ENCODE results near the gene OXCT1.
"Not testable (repeated sequence)": the region's sequence is repeated elsewhere in the genome, so short reads cannot be mapped to it uniquely, and the experiment has no call there.

Gene OXCT1

GRCh38 chr5:41869151-41869723, 988 bp downstream of the OXCT1 start:
- H3K9ac ChIP-seq (ENCODE audit: low read length): peak overlapping the region; percentile 77

GRCh38 chr5:41863871-41864486, 6.2 kb downstream of the OXCT1 start:
- H3K27me3 ChIP-seq (ENCODE audit: control insufficient read depth, insufficient read depth, low read length): no peaks in the 10 kb centered on the region
- no peaks in the 10 kb centered on the region for H3K9me3 ChIP-seq (ENCODE audit: control insufficient read depth, low read length)
- no peaks in the 10 kb centered on the region for H3K4me1 ChIP-seq (ENCODE audit: control insufficient read depth, insufficient read depth, low read length)
- no peaks in the 10 kb centered on the region for H3K36me3 ChIP-seq (ENCODE audit: control insufficient read depth, insufficient read depth, low read length)
- H3K9ac ChIP-seq (ENCODE audit: low read length): no peak overlapping the region
- H3K4me3 ChIP-seq (ENCODE audit: low read length): no peak overlapping the region

More at GRCh38 chr5:41869151-41869723, 988 bp downstream of the OXCT1 start:
- no peaks in the 10 kb centered on the region for H3K9me3 ChIP-seq (ENCODE audit: control insufficient read depth, low read length)
- no peaks in the 10 kb centered on the region for H3K36me3 ChIP-seq (ENCODE audit: control insufficient read depth, insufficient read depth, low read length)
- H3K4me1 ChIP-seq (ENCODE audit: control insufficient read depth, insufficient read depth, low read length): peaks cover 5% of the 10 kb centered on the region
- H3K27me3 ChIP-seq (ENCODE audit: control insufficient read depth, insufficient read depth, low read length): no peaks in the 10 kb centered on the region
- H3K4me3 ChIP-seq (ENCODE audit: low read length): peak overlapping the region; percentile 72

GRCh38 chr5:41858890-41859289, 11.3 kb downstream of the OXCT1 start:
- no peaks in the 10 kb centered on the region for H3K4me1 ChIP-seq (ENCODE audit: control insufficient read depth, insufficient read depth, low read length)
- H3K36me3 ChIP-seq (ENCODE audit: control insufficient read depth, insufficient read depth, low read length): no peaks in the 10 kb centered on the region
- H3K9me3 ChIP-seq (ENCODE audit: control insufficient read depth, low read length): no peaks in the 10 kb centered on the region
- no peak overlapping the region for H3K9ac ChIP-seq (ENCODE audit: low read length)
- H3K4me3 ChIP-seq (ENCODE audit: low read length): no peak overlapping the region
- no peaks in the 10 kb centered on the region for H3K27me3 ChIP-seq (ENCODE audit: control insufficient read depth, insufficient read depth, low read length)

- Histone ChIP-seq H3K36me3 (ENCODE audit: control insufficient read depth, insufficient read depth, low read length) (no peaks in the 10 kb centered on the region), H3K27me3 (ENCODE audit: control insufficient read depth, insufficient read depth, low read length) (no peaks in the 10 kb centered on the region), H3K4me1 (ENCODE audit: control insufficient read depth, insufficient read depth, low read length) (no peaks in the 10 kb centered on the region), H3K9me3 (ENCODE audit: control insufficient read depth, low read length) (no peaks in the 10 kb centered on the region), H3K9ac (ENCODE audit: low read length) (no peak overlapping the region), H3K4me3 (ENCODE audit: low read length) (no peak overlapping the region)
Measured at GRCh38 chr5:41857989-41858388, 12.2 kb downstream of the OXCT1 start.

- Histone ChIP-seq H3K9ac (ENCODE audit: low read length) (no peak overlapping the region), H3K4me3 (ENCODE audit: low read length) (no peak overlapping the region), H3K36me3 (ENCODE audit: control insufficient read depth, insufficient read depth, low read length) (no peaks in the 10 kb centered on the region), H3K9me3 (ENCODE audit: control insufficient read depth, low read length) (no peaks in the 10 kb centered on the region), H3K4me1 (ENCODE audit: control insufficient read depth, insufficient read depth, low read length) (no peaks in the 10 kb centered on the region), H3K27me3 (ENCODE audit: control insufficient read depth, insufficient read depth, low read length) (no peaks in the 10 kb centered on the region)
Measured at GRCh38 chr5:41856644-41857491, 13.4 kb downstream of the OXCT1 start.

- Histone ChIP-seq H3K4me1 (ENCODE audit: control insufficient read depth, insufficient read depth, low read length) (no peaks in the 10 kb centered on the region), H3K36me3 (ENCODE audit: control insufficient read depth, insufficient read depth, low read length) (no peaks in the 10 kb centered on the region), H3K9ac (ENCODE audit: low read length) (no peak overlapping the region), H3K27me3 (ENCODE audit: control insufficient read depth, insufficient read depth, low read length) (no peaks in the 10 kb centered on the region), H3K4me3 (ENCODE audit: low read length) (no peak overlapping the region), H3K9me3 (ENCODE audit: control insufficient read depth, low read length) (no peaks in the 10 kb centered on the region)
Measured at GRCh38 chr5:41852293-41852692, 17.9 kb downstream of the OXCT1 start.

GRCh38 chr5:41851116-41851515, 19.1 kb downstream of the OXCT1 start:
- Histone ChIP-seq H3K9me3 (ENCODE audit: control insufficient read depth, low read length) (no peaks in the 10 kb centered on the region), H3K4me3 (ENCODE audit: low read length) (no peak overlapping the region), H3K4me1 (ENCODE audit: control insufficient read depth, insufficient read depth, low read length) (no peaks in the 10 kb centered on the region), H3K36me3 (ENCODE audit: control insufficient read depth, insufficient read depth, low read length) (no peaks in the 10 kb centered on the region), H3K27me3 (ENCODE audit: control insufficient read depth, insufficient read depth, low read length) (no peaks in the 10 kb centered on the region), H3K9ac (ENCODE audit: low read length) (no peak overlapping the region)

GRCh38 chr5:41848983-41849382, 21.2 kb downstream of the OXCT1 start:
- H3K36me3 ChIP-seq (ENCODE audit: control insufficient read depth, insufficient read depth, low read length): no peaks in the 10 kb centered on the region
- H3K9ac ChIP-seq (ENCODE audit: low read length): no peak overlapping the region
- no peak overlapping the region for H3K4me3 ChIP-seq (ENCODE audit: low read length)
- no peaks in the 10 kb centered on the region for H3K27me3 ChIP-seq (ENCODE audit: control insufficient read depth, insufficient read depth, low read length)
- H3K4me1 ChIP-seq (ENCODE audit: control insufficient read depth, insufficient read depth, low read length): no peaks in the 10 kb centered on the region
- no peaks in the 10 kb centered on the region for H3K9me3 ChIP-seq (ENCODE audit: control insufficient read depth, low read length)

- H3K4me3 ChIP-seq (ENCODE audit: low read length); H3K27me3 ChIP-seq (ENCODE audit: control insufficient read depth, insufficient read depth, low read length); H3K9me3 ChIP-seq (ENCODE audit: control insufficient read depth, low read length); H3K36me3 ChIP-seq (ENCODE audit: control insufficient read depth, insufficient read depth, low read length); H3K9ac ChIP-seq (ENCODE audit: low read length); H3K4me1 ChIP-seq (ENCODE audit: control insufficient read depth, insufficient read depth, low read length): not testable (repeated sequence)
Measured at GRCh38 chr5:41845751-41846150, 24.5 kb downstream of the OXCT1 start.

- H3K9ac ChIP-seq (ENCODE audit: low read length): no peak overlapping the region
- H3K9me3 ChIP-seq (ENCODE audit: control insufficient read depth, low read length): no peaks in the 10 kb centered on the region
- no peaks in the 10 kb centered on the region for H3K36me3 ChIP-seq (ENCODE audit: control insufficient read depth, insufficient read depth, low read length)
- H3K27me3 ChIP-seq (ENCODE audit: control insufficient read depth, insufficient read depth, low read length): no peaks in the 10 kb centered on the region
- no peak overlapping the region for H3K4me3 ChIP-seq (ENCODE audit: low read length)
- no peaks in the 10 kb centered on the region for H3K4me1 ChIP-seq (ENCODE audit: control insufficient read depth, insufficient read depth, low read length)
Measured at GRCh38 chr5:41844502-41844901, 25.7 kb downstream of the OXCT1 start.

- no peaks in the 10 kb centered on the region for H3K36me3 ChIP-seq (ENCODE audit: control insufficient read depth, insufficient read depth, low read length)
- no peak overlapping the region for H3K4me3 ChIP-seq (ENCODE audit: low read length)
- no peaks in the 10 kb centered on the region for H3K9me3 ChIP-seq (ENCODE audit: control insufficient read depth, low read length)
Measured at GRCh38 chr5:41843456-41844370, 26.5 kb downstream of the OXCT1 start.

More at GRCh38 chr5:41843456-41844370, 26.5 kb downstream of the OXCT1 start:
- Histone ChIP-seq H3K4me1 (ENCODE audit: control insufficient read depth, insufficient read depth, low read length) (no peaks in the 10 kb centered on the region), H3K27me3 (ENCODE audit: control insufficient read depth, insufficient read depth, low read length) (no peaks in the 10 kb centered on the region), H3K9ac (ENCODE audit: low read length) (no peak overlapping the region)
